Activated gamma-delta T cell treated with Interleukin-2 at 50 U/mL for 16 hours (primary cell): ENCODE results near the gene SIRPD.
"Not testable (repeated sequence)": the region's sequence is repeated elsewhere in the genome, so short reads cannot be mapped to it uniquely, and the experiment has no call there.

Experiments
- DNase-seq: peaks from one replicate; pipeline ENCODE4 v3.0.0-alpha.2; 2020

SIRPD gene

GRCh38 chr20:1536893-1537730 is 20.4 kb downstream of the SIRPD start:
- no peak for DNase-seq

GRCh38 chr20:1535420-1536175 is 21.9 kb downstream of the SIRPD start:
- DNase-seq: no peak

GRCh38 chr20:1534526-1534925 is 23.0 kb downstream of the SIRPD start:
- DNase-seq: no peak

GRCh38 chr20:1533059-1533458 is 24.4 kb downstream of the SIRPD start:
- no peak for DNase-seq

GRCh38 chr20:1528811-1529210 is 28.7 kb downstream of the SIRPD start:
- no peak for DNase-seq

GRCh38 chr20:1527923-1528322 is 29.6 kb downstream of the SIRPD start:
- no peak for DNase-seq

GRCh38 chr20:1526896-1527295 is 30.6 kb downstream of the SIRPD start:
- DNase-seq: no peak

- no peak for DNase-seq
Measured at GRCh38 chr20:1526310-1526709, 31.2 kb downstream of the SIRPD start.

GRCh38 chr20:1524004-1524403 is 33.5 kb downstream of the SIRPD start:
- DNase-seq: no peak

- DNase-seq: no peak
Measured at GRCh38 chr20:1517010-1517409, 40.5 kb downstream of the SIRPD start.

GRCh38 chr20:1513801-1514200 is 43.7 kb downstream of the SIRPD start:
- no peak for DNase-seq

GRCh38 chr20:1509237-1509636 is 48.3 kb downstream of the SIRPD start:
- DNase-seq: peak; percentile 24

GRCh38 chr20:1508574-1508973 is 48.9 kb downstream of the SIRPD start:
- DNase-seq: no peak

- no peak for DNase-seq
Measured at GRCh38 chr20:1507276-1507675, 50.2 kb downstream of the SIRPD start.

GRCh38 chr20:1505871-1506270 is 51.6 kb downstream of the SIRPD start:
- no peak for DNase-seq

GRCh38 chr20:1505361-1505760 is 52.1 kb downstream of the SIRPD start:
- no peak for DNase-seq

- peak; percentile 68 for DNase-seq
Measured at GRCh38 chr20:1503564-1504227, 53.8 kb downstream of the SIRPD start.

GRCh38 chr20:1500496-1500895 is 57.0 kb downstream of the SIRPD start:
- DNase-seq: no peak

- no peak for DNase-seq
Measured at GRCh38 chr20:1499528-1500420, 57.7 kb downstream of the SIRPD start.

- DNase-seq: not testable (repeated sequence)
Measured at GRCh38 chr20:1497371-1497770, 60.1 kb downstream of the SIRPD start.

- DNase-seq: no peak
Measured at GRCh38 chr20:1496930-1497329, 60.6 kb downstream of the SIRPD start.

- no peak for DNase-seq
Measured at GRCh38 chr20:1494436-1494835, 63.1 kb downstream of the SIRPD start.

- no peak for DNase-seq
Measured at GRCh38 chr20:1493536-1493935, 64.0 kb downstream of the SIRPD start.
